HFFc6 (cell line): Measurements from ENCODE around the gene TYSND1. TPM values are rescaled to one million over a fixed set of nuclear protein-coding genes. Genes with fewer than 3 reads are reported as not detected.

Experiments
- DNase-seq: peaks from one replicate; pipeline ENCODE4 v3.0.0-alpha.2; 2018
- H3K27ac Mint-ChIP-seq: 2 replicates; pipeline ENCODE4 v1.8.0; 2020; ENCODE audit warnings: mild to moderate bottlenecking, mixed read lengths
- H3K27me3 Mint-ChIP-seq: 2 replicates; pipeline ENCODE4 v1.8.0; 2021; ENCODE audit warnings: mild to moderate bottlenecking, moderate library complexity, mixed read lengths; ENCODE audit not compliant: insufficient read depth
- H3K36me3 Mint-ChIP-seq: 2 replicates; pipeline ENCODE4 v1.8.0; 2021; ENCODE audit warnings: low read depth, mixed read lengths
- H3K4me1 Mint-ChIP-seq: 2 replicates; pipeline ENCODE4 v1.8.0; 2020; ENCODE audit warnings: low read depth, mixed read lengths
- H3K4me3 Mint-ChIP-seq: 2 replicates; pipeline ENCODE4 v1.8.0; 2020; ENCODE audit warnings: mild to moderate bottlenecking, moderate library complexity, mixed read lengths
- H3K9me3 Mint-ChIP-seq: 2 replicates; pipeline ENCODE4 v1.8.0; 2020; ENCODE audit warnings: mild to moderate bottlenecking, mixed read lengths
- CTCF ChIP-seq: fragments of 200-600 bp; sonication (generic); IDR thresholded peaks from 2 replicates; pipeline ENCODE4 v1.5.0; 2021; ENCODE audit warnings: antibody characterized with exemption, mild to moderate bottlenecking
- total RNA-seq, 6 experiments: library from RNA; stranded (reverse); fragmentation: NEBNext Ultra II Directional; extraction: Animal tissue kit (Norgen Biotek cat#: 25700); gene quantifications; 2 replicates in 1 of 6; 3 replicates in 5 of 6; pipeline ENCODE4 v1.2.3, GENCODE V29; 2021

The TYSND1 gene
- total RNA-seq, 6 experiments from 2014 or later: 4.6 to 5.7 (median 4.9) TPM

GRCh38 chr10:70096016-70096704 is 50.3 kb downstream of the TYSND1 start:
- Mint-ChIP-seq H3K4me1 (no peaks in the 10 kb centered on the region), H3K9me3 (no peaks in the 10 kb centered on the region), H3K27ac (no peak overlapping the region), H3K36me3 (no peaks in the 10 kb centered on the region), H3K27me3 (peaks cover 37% of the 10 kb centered on the region), H3K4me3 (no peak overlapping the region)
- DNase-seq: no peak
- no peak for TF ChIP-seq CTCF

- no peak for DNase-seq
Observed at GRCh38 chr10:70094250-70094649, 52.2 kb downstream of the TYSND1 start.

GRCh38 chr10:70093335-70093944 is 53.1 kb downstream of the TYSND1 start:
- Mint-ChIP-seq H3K4me3 (no peak overlapping the region), H3K9me3 (no peaks in the 10 kb centered on the region), H3K27ac (no peak overlapping the region), H3K4me1 (no peaks in the 10 kb centered on the region), H3K27me3 (peaks cover 39% of the 10 kb centered on the region), H3K36me3 (no peaks in the 10 kb centered on the region)
- DNase-seq: no peak
- no peak for TF ChIP-seq CTCF

More at GRCh38 chr10:70094250-70094649, 52.2 kb downstream of the TYSND1 start:
- Mint-ChIP-seq H3K27me3 (peaks cover 39% of the 10 kb centered on the region), H3K27ac (no peak overlapping the region), H3K4me1 (no peaks in the 10 kb centered on the region), H3K4me3 (no peak overlapping the region), H3K9me3 (no peaks in the 10 kb centered on the region), H3K36me3 (no peaks in the 10 kb centered on the region)
- TF ChIP-seq CTCF: no peak

- DNase-seq: no peak
- no peak for TF ChIP-seq CTCF
- Mint-ChIP-seq H3K36me3 (no peaks in the 10 kb centered on the region), H3K27me3 (peaks cover 34% of the 10 kb centered on the region), H3K9me3 (no peaks in the 10 kb centered on the region), H3K27ac (no peak overlapping the region), H3K4me1 (no peaks in the 10 kb centered on the region), H3K4me3 (no peak overlapping the region)
Observed at GRCh38 chr10:70092389-70092718, 54.1 kb downstream of the TYSND1 start.

GRCh38 chr10:70090951-70091350 is 55.5 kb downstream of the TYSND1 start:
- no peaks in the 10 kb centered on the region for H3K9me3 Mint-ChIP-seq
- no peak for DNase-seq
- H3K27me3 Mint-ChIP-seq: peaks cover 32% of the 10 kb centered on the region
- no peaks in the 10 kb centered on the region for H3K4me1 Mint-ChIP-seq
- no peak for TF ChIP-seq CTCF
- no peak overlapping the region for H3K4me3 Mint-ChIP-seq
- no peak overlapping the region for H3K27ac Mint-ChIP-seq
- no peaks in the 10 kb centered on the region for H3K36me3 Mint-ChIP-seq
